NCI-H510A (cell line): Measurements from ENCODE around the gene AIRE.

Experiments
- DNase-seq: peaks from one replicate; lab custom pipeline; 2025; lab: John Stamatoyannopoulos, UW

The AIRE gene

DNA sequence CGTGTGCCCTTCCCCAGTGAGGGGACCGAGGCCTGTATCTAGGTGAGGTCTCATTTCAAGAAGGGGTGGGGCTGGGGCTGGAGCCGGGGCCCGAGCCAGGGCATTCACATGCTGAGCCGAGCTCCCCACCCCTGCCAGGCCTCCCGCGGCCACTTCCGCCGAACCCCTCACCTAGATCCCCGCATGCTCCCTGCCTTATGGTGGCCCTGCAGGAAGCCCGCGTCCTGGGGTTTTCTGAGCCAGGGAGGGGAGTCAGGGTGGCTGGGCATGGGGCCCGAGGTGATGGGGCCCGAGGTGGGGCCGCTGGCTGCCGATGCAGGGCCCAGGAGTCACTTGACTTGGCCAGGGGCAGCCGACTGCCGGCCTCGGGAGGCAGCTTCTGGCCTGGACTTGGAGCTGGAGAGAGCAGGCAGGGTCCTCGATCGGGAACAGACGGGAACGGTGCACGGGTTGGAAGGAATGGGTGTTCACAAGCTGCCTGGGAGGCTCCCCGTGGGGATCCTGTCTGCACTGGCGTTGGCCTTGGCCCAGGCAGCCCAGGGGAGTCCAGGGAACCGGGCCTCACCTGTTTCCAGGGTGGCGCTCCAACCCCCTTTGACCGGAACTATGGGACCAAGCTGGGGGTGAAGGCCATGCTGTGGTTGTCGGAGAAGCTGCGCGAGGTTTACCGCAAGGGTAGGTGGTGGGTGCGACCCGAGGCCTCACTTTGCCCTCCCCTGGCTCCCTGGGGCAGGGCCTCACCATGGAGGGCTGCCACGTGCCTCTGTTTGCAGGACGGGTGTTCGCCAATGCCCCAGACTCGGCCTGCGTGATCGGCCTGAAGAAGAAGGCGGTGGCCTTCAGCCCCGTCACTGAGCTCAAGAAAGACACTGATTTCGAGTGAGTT is 40.0 kb downstream of the AIRE start:
- DNase-seq: no peak

DNA sequence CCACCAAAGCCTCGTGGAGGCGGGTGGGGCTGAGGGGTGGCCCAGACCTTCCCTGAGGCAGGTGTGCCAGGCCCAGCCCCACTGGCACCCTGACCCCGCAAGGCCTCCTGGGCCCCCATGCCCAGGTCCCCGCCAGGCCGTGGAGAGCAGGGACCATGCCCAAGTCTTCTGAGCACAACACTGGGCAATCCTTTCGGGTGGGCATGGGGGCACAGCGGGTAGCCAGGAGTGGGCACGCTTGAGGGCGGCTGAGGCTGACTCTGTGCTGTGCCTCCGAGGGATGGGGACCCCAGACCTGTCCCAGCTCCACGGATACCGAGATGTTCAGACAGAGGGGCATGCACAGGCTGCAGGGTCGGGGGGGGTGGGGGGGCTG is 40.6 kb downstream of the AIRE start:
- no peak for DNase-seq

DNA sequence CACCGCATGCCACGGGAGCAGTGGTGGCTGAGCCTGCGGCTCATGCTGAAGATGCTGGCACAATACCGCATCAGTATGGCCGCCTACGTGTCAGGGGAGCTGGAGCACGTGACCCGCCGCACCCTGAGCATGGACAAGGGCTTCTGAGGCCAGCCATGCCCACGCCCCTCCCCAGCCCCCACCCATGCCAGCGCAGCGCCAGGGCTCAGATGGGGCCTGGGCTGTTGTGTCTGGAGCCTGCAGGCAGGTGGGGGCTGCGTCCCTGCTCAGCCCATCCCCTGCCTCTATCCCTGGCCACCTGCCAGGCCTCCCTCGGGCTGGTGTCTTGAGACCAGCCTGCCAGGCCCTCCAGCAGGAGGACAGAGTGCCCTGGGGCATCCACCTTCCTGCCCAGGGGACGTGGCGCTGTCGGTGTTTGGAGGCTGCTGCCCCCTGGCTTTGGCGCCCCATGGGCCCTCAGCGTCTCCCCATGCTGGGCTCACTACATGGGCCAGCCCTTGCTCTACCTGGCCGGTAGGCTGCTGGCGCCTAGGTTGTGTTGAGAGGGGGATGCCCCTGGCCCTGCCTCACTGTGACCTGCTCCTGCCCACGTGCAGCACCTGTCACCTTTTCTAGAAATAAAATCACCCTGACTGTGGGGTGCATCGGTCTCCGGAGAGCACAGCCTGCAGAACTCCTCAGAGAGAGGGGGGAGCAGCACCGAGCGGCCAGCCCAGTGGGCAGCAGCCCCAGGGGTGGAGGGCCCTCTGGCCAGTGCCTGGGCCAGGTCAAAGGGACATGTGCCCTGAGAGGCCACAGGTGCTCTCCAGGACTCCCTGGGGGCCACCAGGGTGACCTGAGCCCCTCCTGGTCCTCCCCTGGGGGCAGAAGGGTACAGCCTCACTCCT is 41.3 kb downstream of the AIRE start:
- no peak for DNase-seq

- no peak for DNase-seq
Measured at GRCh38 chr21:44327603-44327974, 41.9 kb downstream of the AIRE start.

DNA sequence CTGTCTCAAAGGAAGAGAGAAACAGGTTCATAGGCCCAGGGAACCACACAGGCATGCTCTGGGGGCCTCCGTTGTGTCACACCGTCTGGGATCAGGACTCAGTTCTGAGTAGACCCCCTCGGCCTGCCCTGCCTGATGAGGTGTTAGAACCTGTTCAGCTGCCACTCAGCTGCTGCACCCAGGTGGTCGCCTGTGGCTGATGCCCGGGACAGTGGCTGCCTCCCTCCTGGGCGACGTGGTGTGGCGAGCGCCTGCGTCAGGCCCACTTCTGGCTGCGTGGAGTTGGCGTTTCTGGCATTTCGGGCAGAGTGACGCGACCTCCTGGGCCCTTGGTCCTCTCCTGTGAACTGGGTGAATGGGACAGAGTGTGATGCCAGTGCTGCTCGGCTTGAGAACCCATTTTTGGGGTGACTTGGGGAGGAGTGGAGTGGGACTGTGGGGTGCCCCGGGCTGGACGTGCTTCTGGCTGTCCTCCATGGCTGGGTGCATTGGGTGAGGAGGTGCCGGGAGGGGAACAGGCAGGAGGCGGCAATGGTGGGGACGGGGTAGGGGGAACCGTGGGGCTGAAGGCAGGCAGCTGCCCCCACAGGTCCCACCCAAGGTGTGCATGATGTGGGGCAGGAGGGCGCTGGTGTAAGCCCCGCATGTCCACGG is 42.7 kb downstream of the AIRE start:
- DNase-seq: no peak

- peak; percentile 46 for DNase-seq
Measured at GRCh38 chr21:44329086-44329889, 43.6 kb downstream of the AIRE start.

GRCh38 chr21:44329971-44330681 is 44.5 kb downstream of the AIRE start:
- DNase-seq: no peak

GRCh38 chr21:44330698-44331097 is 45.0 kb downstream of the AIRE start:
- DNase-seq: no peak

GRCh38 chr21:44331209-44331608 is 45.5 kb downstream of the AIRE start:
- no peak for DNase-seq

DNA sequence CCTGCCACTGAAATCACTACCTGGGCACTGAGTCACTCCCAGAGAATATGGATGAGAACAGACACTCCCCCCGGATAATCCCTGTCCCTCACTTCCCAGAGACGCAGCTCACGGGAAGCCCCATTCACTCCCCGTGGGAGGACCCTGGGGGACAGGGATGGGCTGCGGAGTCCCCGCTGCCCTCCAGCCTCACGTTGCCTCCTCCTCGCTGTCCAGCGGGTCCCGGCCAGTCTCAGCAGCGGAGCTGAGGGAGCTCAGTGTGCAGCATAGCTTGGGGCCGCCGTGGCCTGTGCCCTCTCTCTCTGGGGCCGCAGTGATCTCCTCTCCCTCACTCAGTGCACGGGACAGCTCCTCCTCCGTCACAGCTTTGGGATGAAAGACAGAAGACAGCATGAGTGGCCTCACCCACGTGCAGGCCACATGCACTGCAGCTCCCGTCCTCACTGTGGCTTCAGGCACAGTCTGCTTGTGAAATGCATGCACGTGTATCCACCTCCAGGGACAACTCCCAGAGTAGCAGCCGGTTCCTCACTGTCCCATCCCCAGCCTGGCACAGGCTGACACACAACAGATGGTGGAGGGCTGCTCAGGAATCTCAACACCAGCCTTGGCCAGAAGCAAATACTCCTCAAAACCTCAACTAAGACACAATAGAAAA is 46.1 kb downstream of the AIRE start:
- DNase-seq: no peak

DNA sequence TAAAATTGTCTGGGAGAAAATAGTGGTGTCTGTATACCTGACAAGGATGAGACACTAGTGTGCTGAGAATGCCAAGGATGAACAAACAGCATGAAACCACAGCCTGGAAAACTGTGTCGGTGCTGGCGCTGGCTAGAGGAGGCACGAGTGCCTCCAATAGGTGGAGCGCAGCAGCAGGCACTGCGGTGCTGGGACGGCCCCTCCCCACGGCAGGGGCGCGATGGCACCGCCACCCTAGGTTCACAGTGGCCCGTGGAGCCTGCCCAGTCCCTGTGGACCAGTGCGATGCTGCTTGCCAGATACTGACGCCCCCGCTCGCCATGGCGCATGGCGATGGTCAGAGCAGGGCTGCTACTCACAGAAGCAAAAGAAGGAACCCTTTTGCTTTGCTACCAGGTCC is 46.7 kb downstream of the AIRE start:
- DNase-seq: no peak

DNA sequence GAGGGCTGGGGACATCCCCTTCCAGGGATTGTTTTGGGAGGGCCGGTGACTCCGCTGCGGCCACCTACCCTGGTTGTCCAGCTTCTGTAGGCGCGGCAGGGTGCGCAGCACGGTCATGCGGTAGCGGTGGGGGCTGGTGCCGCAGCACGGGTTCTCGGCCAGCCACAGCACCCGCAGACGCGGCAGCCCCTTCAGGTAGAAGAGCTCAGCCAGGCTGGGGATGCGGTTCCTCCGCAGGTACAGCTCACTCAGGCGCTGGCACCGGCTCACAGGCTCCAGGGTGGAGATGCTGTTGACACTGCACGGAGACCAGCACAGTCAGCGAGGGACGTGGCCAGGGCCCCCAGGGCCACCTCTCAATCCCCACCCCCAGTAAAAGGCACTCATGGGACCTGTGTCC is 47.3 kb downstream of the AIRE start:
- DNase-seq: no peak

GRCh38 chr21:44333509-44334328 is 48.0 kb downstream of the AIRE start:
- DNase-seq: no peak

DNA sequence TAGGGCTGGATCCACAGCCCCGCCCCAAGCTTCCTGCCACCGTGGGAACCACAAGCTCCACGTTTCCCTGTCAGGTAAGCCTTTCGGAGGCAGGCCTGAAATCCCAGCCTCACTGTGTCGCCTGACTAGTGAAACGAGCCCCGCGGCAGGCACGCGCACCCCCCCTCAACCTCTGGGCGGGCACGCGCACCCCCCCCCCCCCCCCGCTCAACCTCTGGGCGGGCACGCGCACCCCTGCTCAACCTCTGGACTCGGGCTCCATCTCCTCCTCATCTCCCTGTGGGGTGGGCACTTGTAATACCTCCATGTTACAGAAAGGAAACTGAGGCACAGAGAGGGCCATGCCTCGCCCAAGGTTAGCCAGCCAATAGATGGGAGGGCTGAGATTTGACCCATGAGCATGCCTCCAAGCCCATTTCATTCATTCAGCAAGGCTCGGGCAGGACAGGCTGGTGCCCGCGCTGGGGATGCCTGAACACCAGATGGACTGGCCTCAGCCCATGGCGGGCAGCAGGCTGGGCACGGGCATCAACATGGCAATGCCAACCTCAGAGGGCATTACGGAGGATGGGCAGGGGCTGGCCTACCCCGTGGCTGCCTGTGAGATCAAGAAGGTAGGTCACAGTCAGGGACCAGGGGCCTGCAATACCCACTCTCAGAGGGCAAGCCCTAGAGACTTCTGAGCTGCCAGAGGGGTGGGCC is 48.8 kb downstream of the AIRE start:
- no peak for DNase-seq

GRCh38 chr21:44335266-44336059 is 49.8 kb downstream of the AIRE start:
- DNase-seq: no peak

DNA sequence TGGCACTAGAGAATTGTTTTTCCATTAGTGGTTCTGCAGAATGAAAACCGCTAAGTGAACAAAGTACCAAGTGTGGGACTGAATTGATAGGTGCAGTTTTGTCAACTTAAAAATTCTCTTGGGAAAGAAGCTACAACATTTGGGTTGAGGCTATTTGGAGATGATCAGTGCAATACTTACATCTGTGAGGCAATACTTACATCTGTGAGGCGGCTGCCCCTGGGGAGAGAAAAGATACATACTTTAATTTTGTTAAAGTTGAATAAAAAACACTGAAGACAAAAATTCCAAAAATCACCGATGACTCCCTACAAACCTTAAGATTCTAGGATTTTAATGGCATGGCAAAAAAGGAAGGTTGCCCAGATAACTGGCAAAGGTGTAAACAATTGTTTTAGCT is 51.8 kb downstream of the AIRE start:
- no peak for DNase-seq

- peak; percentile 29 for DNase-seq
Measured at GRCh38 chr21:44337941-44338895, 52.5 kb downstream of the AIRE start.
